ENCODE measurements around the gene C11orf21.

- TF ChIP-seq TAF1 (IDR thresholded peaks at IDR 0.05; ENCODE audit: borderline replicate concordance, low read depth, low read length) (no peak), CTCF (IDR thresholded peaks at IDR 0.05) (no peak), REST (IDR thresholded peaks at IDR 0.05; ENCODE audit: low read depth, low read length) (no peak), SIN3A (IDR thresholded peaks at IDR 0.05; ENCODE audit: borderline replicate concordance, low read depth, low read length) (no peak), GATA2 (CRISPR knock-in tag; IDR thresholded peaks at IDR 0.05) (no peak), RFX5 (IDR thresholded peaks at IDR 0.05; ENCODE audit: low read length) (no peak), EP300 (IDR thresholded peaks at IDR 0.05; ENCODE audit: borderline replicate concordance in 1 of 2, low read depth in 1 of 2, low read length in 1 of 2) (no peak), MAX (IDR thresholded peaks at IDR 0.05; ENCODE audit: low read depth) (no peak), TEAD4 (IDR thresholded peaks at IDR 0.05; ENCODE audit: borderline replicate concordance, insufficient read depth) (no peak), YY1 (IDR thresholded peaks at IDR 0.05; ENCODE audit: low read depth) (no peak), RAD21 (IDR thresholded peaks at IDR 0.05; ENCODE audit: low read length) (no peak), RCOR1 (IDR thresholded peaks at IDR 0.05; ENCODE audit: low read length) (no peak), POLR2AphosphoS5 (IDR thresholded peaks at IDR 0.05; ENCODE audit: low read depth, low read length) (no peak)
Measured at GRCh38 chr11:2270322-2271076, 31.2 kb downstream of the C11orf21 start, which contains the start of gene ASCL2.
